ENCODE results near the gene TMEM218. TPM values are rescaled to one million over a fixed set of nuclear protein-coding genes. Genes with fewer than 3 reads are reported as not detected.
A peak's percentile ranks its signal among the peaks of the same experiment; 100 is the strongest.

The TMEM218 gene
- total and polyA plus RNA-seq, 4 donors, result 9.9 to 34.7 (median 24.4) TPM

GRCh38 chr11:125102510-125102909, 8.9 kb downstream of the TMEM218 start:
- Histone ChIP-seq H3K4me1 (ENCODE audit: control insufficient read depth in 1 of 2, insufficient read depth in 2 of 2, low read length in 2 of 2) (no peaks in the 10 kb centered on the region), H3K9me3 (ENCODE audit: control insufficient read depth, low read length) (no peaks in the 10 kb centered on the region), H3K4me3 (ENCODE audit: low read length in 2 of 2) (no peak overlapping the region), H3K27me3 (ENCODE audit: control insufficient read depth in 1 of 2, insufficient read depth in 2 of 2, low read length in 1 of 2) (no peaks in the 10 kb centered on the region), H3K36me3 (ENCODE audit: control insufficient read depth in 1 of 2, insufficient read depth in 2 of 2, low read length in 1 of 2) (peaks cover 1 to 2% of the 10 kb centered on the region in 2 donors), H3K27ac (ENCODE audit: low read depth in 1 of 2, low read length in 2 of 2) (no peak overlapping the region)
- WGBS, 2 donors, result 94 to 96% methylated on average over 7 of the region's 7 CpGs
- DNase-seq (no peak), ATAC-seq (ENCODE audit: low FRiP score) (no peak)
- intact Hi-C loops (cut with DNase I), result no loop called here

DNA sequence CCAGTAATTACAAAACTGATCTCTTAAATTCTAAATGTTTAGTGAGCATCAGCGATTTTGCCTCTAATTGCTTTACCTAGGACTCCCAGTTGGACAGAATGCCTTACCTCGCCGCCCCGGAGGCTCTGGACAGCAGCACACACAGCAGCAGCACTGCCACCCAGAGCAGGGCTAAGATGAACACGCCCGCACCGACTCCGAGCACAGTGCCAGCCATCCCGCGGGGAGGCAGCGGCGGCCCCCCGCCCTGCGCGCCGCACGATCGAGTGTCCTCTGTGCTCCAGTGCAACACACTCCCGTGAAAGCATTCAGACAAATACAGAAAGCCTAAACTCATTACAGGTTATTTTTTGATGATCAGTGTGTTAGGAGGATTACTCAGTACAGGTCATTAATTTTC, 9.4 kb downstream of the TMEM218 start:
- intact Hi-C loops (cut with DNase I), result no loop called here
- H3K9me3 ChIP-seq (ENCODE audit: control insufficient read depth, low read length), result no peaks in the 10 kb centered on the region
- no peak overlapping the region for H3K27ac ChIP-seq (ENCODE audit: low read depth in 1 of 2, low read length in 2 of 2)
- no peaks in the 10 kb centered on the region for H3K27me3 ChIP-seq (ENCODE audit: control insufficient read depth in 1 of 2, insufficient read depth in 2 of 2, low read length in 1 of 2)
- H3K36me3 ChIP-seq (ENCODE audit: control insufficient read depth in 1 of 2, insufficient read depth in 2 of 2, low read length in 1 of 2), result peaks cover 5% of the 10 kb centered on the region in 2 donors
- ATAC-seq (ENCODE audit: low FRiP score) (no peak), DNase-seq (no peak)
- no peak overlapping the region for H3K4me3 ChIP-seq (ENCODE audit: low read length in 2 of 2)
- 96% methylated on average over 19 of the region's 19 CpGs for WGBS, 2 donors
- H3K4me1 ChIP-seq (ENCODE audit: control insufficient read depth in 1 of 2, insufficient read depth in 2 of 2, low read length in 2 of 2), result no peaks in the 10 kb centered on the region

DNA sequence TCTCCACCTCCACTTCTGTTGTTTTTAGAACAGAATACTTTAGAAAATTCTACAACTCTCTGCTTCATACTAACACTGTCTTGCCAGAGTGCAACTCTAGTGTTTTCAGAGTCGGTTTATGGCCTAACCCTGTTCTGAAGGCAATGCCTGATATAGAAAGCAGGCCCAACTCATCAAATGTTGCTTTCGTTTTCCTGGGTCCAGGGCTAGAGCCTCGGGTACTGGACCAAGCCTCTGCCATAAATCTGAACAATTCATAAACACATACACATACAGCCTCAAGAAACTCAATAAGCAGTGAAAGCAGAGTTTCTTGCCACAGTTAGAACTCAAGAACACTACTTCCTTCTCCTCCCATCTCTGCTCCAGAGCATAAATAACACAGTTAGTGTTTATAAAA, 9.8 kb downstream of the TMEM218 start:
- no peaks in the 10 kb centered on the region for H3K9me3 ChIP-seq (ENCODE audit: control insufficient read depth, low read length)
- H3K36me3 ChIP-seq (ENCODE audit: control insufficient read depth in 1 of 2, insufficient read depth in 2 of 2, low read length in 1 of 2), result peaks cover 5 to 10% of the 10 kb centered on the region in 2 donors
- no peaks in the 10 kb centered on the region for H3K27me3 ChIP-seq (ENCODE audit: control insufficient read depth in 1 of 2, insufficient read depth in 2 of 2, low read length in 1 of 2)
- H3K4me3 ChIP-seq (ENCODE audit: low read length in 2 of 2), result no peak overlapping the region
- DNase-seq (no peak), ATAC-seq (ENCODE audit: low FRiP score) (no peak)
- intact Hi-C loops (cut with DNase I), result no loop called here
- no peak overlapping the region for H3K27ac ChIP-seq (ENCODE audit: low read depth in 1 of 2, low read length in 2 of 2)
- no peaks in the 10 kb centered on the region for H3K4me1 ChIP-seq (ENCODE audit: control insufficient read depth in 1 of 2, insufficient read depth in 2 of 2, low read length in 2 of 2)
- WGBS, 2 donors, result 83 to 84% methylated on average over 3 of the region's 3 CpGs

GRCh38 chr11:125100136-125100535, 11.3 kb downstream of the TMEM218 start:
- no peak for ATAC-seq (ENCODE audit: low FRiP score)
- Histone ChIP-seq H3K4me1 (ENCODE audit: control insufficient read depth in 1 of 2, insufficient read depth in 2 of 2, low read length in 2 of 2) (no peaks in the 10 kb centered on the region), H3K27ac (ENCODE audit: low read depth in 1 of 2, low read length in 2 of 2) (no peak overlapping the region), H3K9me3 (ENCODE audit: control insufficient read depth, low read length) (no peaks in the 10 kb centered on the region), H3K4me3 (ENCODE audit: low read length in 2 of 2) (no peak overlapping the region), H3K27me3 (ENCODE audit: control insufficient read depth in 1 of 2, insufficient read depth in 2 of 2, low read length in 1 of 2) (no peaks in the 10 kb centered on the region), H3K36me3 (ENCODE audit: control insufficient read depth in 1 of 2, insufficient read depth in 2 of 2, low read length in 1 of 2) (peaks cover 6 to 10% of the 10 kb centered on the region in 2 donors)
- WGBS, 2 donors, result 75 to 86% methylated on average over 2 of the region's 2 CpGs
- no peak for DNase-seq
- intact Hi-C loops (cut with DNase I), result no loop called here

DNA sequence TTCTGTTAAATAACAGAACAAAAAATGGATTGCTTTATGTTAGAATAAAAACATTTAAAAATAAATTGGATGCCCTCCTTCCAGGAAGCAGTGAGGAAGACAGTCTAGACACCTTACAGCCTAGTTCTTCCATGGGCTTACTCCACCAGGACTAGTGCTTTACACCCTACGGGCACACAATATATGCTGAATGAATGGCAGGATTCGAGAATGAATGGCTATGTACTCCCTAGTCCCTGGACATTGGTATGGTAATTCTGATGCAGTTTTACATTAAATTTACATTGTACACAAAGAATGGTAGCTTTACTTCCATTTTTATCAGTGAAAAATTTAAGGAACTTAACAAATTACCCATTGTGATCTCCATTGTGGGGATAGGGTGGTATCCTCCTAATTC, 16.7 kb downstream of the TMEM218 start:
- Histone ChIP-seq H3K27ac (ENCODE audit: low read depth in 1 of 2, low read length in 2 of 2) (no peak overlapping the region), H3K4me3 (ENCODE audit: low read length in 2 of 2) (no peak overlapping the region), H3K36me3 (ENCODE audit: control insufficient read depth in 1 of 2, insufficient read depth in 2 of 2, low read length in 1 of 2) (peaks cover 5 to 10% of the 10 kb centered on the region in 2 donors), H3K9me3 (ENCODE audit: control insufficient read depth, low read length) (no peaks in the 10 kb centered on the region), H3K27me3 (ENCODE audit: control insufficient read depth in 1 of 2, insufficient read depth in 2 of 2, low read length in 1 of 2) (no peaks in the 10 kb centered on the region), H3K4me1 (ENCODE audit: control insufficient read depth in 1 of 2, insufficient read depth in 2 of 2, low read length in 2 of 2) (peaks cover 0 to 3% of the 10 kb centered on the region in 2 donors)
- ATAC-seq (ENCODE audit: low FRiP score) (no peak), DNase-seq (no peak)
- 90 to 92% methylated on average over 2 of the region's 2 CpGs for WGBS, 2 donors
- intact Hi-C loops (cut with DNase I), result no loop called here

DNA sequence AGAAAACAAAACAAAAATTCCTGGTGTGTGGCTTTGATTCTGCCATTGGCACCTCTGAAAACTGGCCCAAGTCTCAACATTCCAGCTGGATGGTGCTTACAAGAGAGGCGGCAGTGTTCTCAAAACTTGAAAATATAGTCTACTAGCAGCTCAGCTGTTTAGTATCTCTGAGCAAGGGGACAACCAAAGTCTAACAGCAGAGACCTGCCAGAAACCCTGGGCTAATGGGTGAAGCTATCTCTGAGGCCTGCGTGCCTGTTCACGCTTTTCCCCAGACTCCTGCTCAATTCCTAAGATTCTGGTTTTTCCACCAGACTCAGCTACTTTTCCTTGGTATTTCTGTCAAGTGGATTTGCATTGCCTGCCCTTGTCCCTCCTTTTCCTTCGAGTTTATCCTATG, 17.9 kb downstream of the TMEM218 start:
- DNase-seq (no peak), ATAC-seq (ENCODE audit: low FRiP score) (no peak)
- no peak overlapping the region for H3K27ac ChIP-seq (ENCODE audit: low read depth in 1 of 2, low read length in 2 of 2)
- intact Hi-C loops (cut with DNase I), result no loop called here
- no peaks in the 10 kb centered on the region for H3K27me3 ChIP-seq (ENCODE audit: control insufficient read depth in 1 of 2, insufficient read depth in 2 of 2, low read length in 1 of 2)
- H3K36me3 ChIP-seq (ENCODE audit: control insufficient read depth in 1 of 2, insufficient read depth in 2 of 2, low read length in 1 of 2), result peaks cover 5 to 10% of the 10 kb centered on the region in 2 donors
- WGBS, 2 donors, result 55 to 59% methylated on average over 4 of the region's 4 CpGs
- no peak overlapping the region for H3K4me3 ChIP-seq (ENCODE audit: low read length in 2 of 2)
- H3K4me1 ChIP-seq (ENCODE audit: control insufficient read depth in 1 of 2, insufficient read depth in 2 of 2, low read length in 2 of 2), result peaks cover 0 to 3% of the 10 kb centered on the region in 2 donors
- H3K9me3 ChIP-seq (ENCODE audit: control insufficient read depth, low read length), result no peaks in the 10 kb centered on the region

- WGBS, 2 donors, result 94% methylated on average over 6 of the region's 6 CpGs
- no peak for ATAC-seq (ENCODE audit: low FRiP score)
These were observed 18.8 kb downstream of the TMEM218 start for GRCh38 chr11:125092669-125093068.

GRCh38 chr11:125091877-125092664, 19.4 kb downstream of the TMEM218 start:
- DNase-seq (no peak), ATAC-seq (ENCODE audit: low FRiP score) (no peak)
- no peaks in the 10 kb centered on the region for H3K27me3 ChIP-seq (ENCODE audit: control insufficient read depth in 1 of 2, insufficient read depth in 2 of 2, low read length in 1 of 2)
- H3K4me1 ChIP-seq (ENCODE audit: control insufficient read depth in 1 of 2, insufficient read depth in 2 of 2, low read length in 2 of 2), result peaks cover 0 to 3% of the 10 kb centered on the region in 2 donors
- H3K4me3 ChIP-seq (ENCODE audit: low read length in 2 of 2), result no peak overlapping the region
- WGBS, 2 donors, result 87 to 90% methylated on average over 6 of the region's 6 CpGs
- H3K9me3 ChIP-seq (ENCODE audit: control insufficient read depth, low read length), result no peaks in the 10 kb centered on the region
- H3K36me3 ChIP-seq (ENCODE audit: control insufficient read depth in 1 of 2, insufficient read depth in 2 of 2, low read length in 1 of 2), result peaks cover 2 to 5% of the 10 kb centered on the region in 2 donors
- intact Hi-C loops (cut with DNase I), result no loop called here
- no peak overlapping the region for H3K27ac ChIP-seq (ENCODE audit: low read depth in 1 of 2, low read length in 2 of 2)

More at GRCh38 chr11:125092669-125093068, 18.8 kb downstream of the TMEM218 start:
- no peaks in the 10 kb centered on the region for H3K27me3 ChIP-seq (ENCODE audit: control insufficient read depth in 1 of 2, insufficient read depth in 2 of 2, low read length in 1 of 2)
- H3K27ac ChIP-seq (ENCODE audit: low read depth in 1 of 2, low read length in 2 of 2), result no peak overlapping the region
- H3K9me3 ChIP-seq (ENCODE audit: control insufficient read depth, low read length), result no peaks in the 10 kb centered on the region
- intact Hi-C loops (cut with DNase I), result no loop called here
- no peak overlapping the region for H3K4me3 ChIP-seq (ENCODE audit: low read length in 2 of 2)
- H3K4me1 ChIP-seq (ENCODE audit: control insufficient read depth in 1 of 2, insufficient read depth in 2 of 2, low read length in 2 of 2), result peaks cover 0 to 3% of the 10 kb centered on the region in 2 donors
- no peak for DNase-seq
- peaks cover 5 to 10% of the 10 kb centered on the region in 2 donors for H3K36me3 ChIP-seq (ENCODE audit: control insufficient read depth in 1 of 2, insufficient read depth in 2 of 2, low read length in 1 of 2)

DNA sequence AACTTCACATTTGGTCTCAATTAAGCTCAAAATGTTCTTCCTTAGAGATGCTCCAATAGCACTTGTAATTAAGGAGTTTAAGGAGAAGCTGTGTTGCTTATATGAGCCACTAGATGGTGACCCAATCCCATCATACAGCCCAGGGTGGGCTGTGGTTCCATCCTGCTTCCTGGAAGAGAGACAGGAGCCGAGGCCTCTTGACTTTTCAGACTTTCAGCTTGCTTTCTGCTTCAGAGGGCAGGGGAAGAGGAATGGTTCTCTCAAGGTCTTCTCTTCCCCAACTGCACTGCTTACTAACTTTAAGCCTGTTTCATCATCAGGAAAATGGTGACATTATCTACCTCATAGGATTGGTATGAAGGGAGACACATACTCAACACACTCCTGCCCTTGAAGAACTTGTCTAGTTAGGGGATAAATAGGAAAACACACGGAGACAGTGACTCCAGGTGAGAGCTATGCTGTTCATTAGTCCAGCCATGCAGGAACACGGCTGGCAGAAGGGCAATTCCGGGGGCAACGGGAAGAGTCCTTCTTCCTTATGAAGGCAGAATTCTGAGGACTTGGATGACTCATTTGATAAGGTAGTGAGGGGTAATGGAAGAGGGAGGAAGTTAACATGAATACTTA, 20.1 kb downstream of the TMEM218 start:
- Histone ChIP-seq H3K27ac (ENCODE audit: low read depth in 1 of 2, low read length in 2 of 2) (no peak overlapping the region), H3K36me3 (ENCODE audit: control insufficient read depth in 1 of 2, insufficient read depth in 2 of 2, low read length in 1 of 2) (peaks cover 0 to 2% of the 10 kb centered on the region in 2 donors), H3K4me1 (ENCODE audit: control insufficient read depth in 1 of 2, insufficient read depth in 2 of 2, low read length in 2 of 2) (peaks cover 0 to 3% of the 10 kb centered on the region in 2 donors), H3K9me3 (ENCODE audit: control insufficient read depth, low read length) (no peaks in the 10 kb centered on the region), H3K4me3 (ENCODE audit: low read length in 2 of 2) (no peak overlapping the region), H3K27me3 (ENCODE audit: control insufficient read depth in 1 of 2, insufficient read depth in 2 of 2, low read length in 1 of 2) (no peaks in the 10 kb centered on the region)
- peak; percentile 68 for ATAC-seq (ENCODE audit: low FRiP score)
- intact Hi-C loops (cut with DNase I), result no loop called here
- DNase-seq, result no peak
- WGBS, 2 donors, result 55 to 57% methylated on average over 5 of the region's 5 CpGs
